Calu3 (cell line): ENCODE results near the gene RFC2. TPM values are rescaled to one million over a fixed set of nuclear protein-coding genes. Genes with fewer than 3 reads are reported as not detected.
"Not testable (repeated sequence)": the region's sequence is repeated elsewhere in the genome, so short reads cannot be mapped to it uniquely, and the experiment has no call there.

Experiments used
- BruUV-seq: library from RNA; stranded (reverse); fragments of 400-500 nt; replicated peaks from 2 replicates; lab custom pipeline; 2021; lab: Mats Ljungman, UMichigan
- CTCF ChIA-PET: fragments of 300-600 bp; sonication (Branson Sonifier 250); formaldehyde crosslinking; loops from one replicate; lab custom pipeline; 2022; ENCODE audit warnings: antibody characterized with exemption; lab: Charles Lee
- DNase-seq: peaks from one replicate; pipeline ENCODE4 v3.0.0; 2022
- H3K27ac Mint-ChIP-seq: one replicate; pipeline ENCODE4 v1.8.0; 2022; ENCODE audit warnings: mixed read lengths; ENCODE audit not compliant: unreplicated experiment
- H3K27me3 Mint-ChIP-seq: one replicate; pipeline ENCODE4 v1.8.0; 2022; ENCODE audit warnings: mixed read lengths; ENCODE audit not compliant: unreplicated experiment
- H3K36me3 Mint-ChIP-seq: one replicate; pipeline ENCODE4 v1.8.0; 2022; ENCODE audit warnings: mild to moderate bottlenecking, moderate library complexity, mixed read lengths; ENCODE audit not compliant: insufficient read depth, unreplicated experiment
- H3K4me1 Mint-ChIP-seq: one replicate; pipeline ENCODE4 v1.8.0; 2022; ENCODE audit warnings: mild to moderate bottlenecking, low read depth, mixed read lengths; ENCODE audit not compliant: unreplicated experiment
- H3K4me3 Mint-ChIP-seq: one replicate; pipeline ENCODE4 v1.8.0; 2022; ENCODE audit warnings: mild to moderate bottlenecking, low read depth, moderate library complexity, mixed read lengths; ENCODE audit not compliant: unreplicated experiment
- H3K9me3 Mint-ChIP-seq: one replicate; pipeline ENCODE4 v1.8.0; 2022; ENCODE audit warnings: low read depth, mixed read lengths; ENCODE audit not compliant: unreplicated experiment
- intact Hi-C: fragments of 100-400 bp; cut with micrococcal nuclease; formaldehyde crosslinking; loops from one replicate; pipeline ENCODE4 v1.10.0; 2022; ENCODE audit not compliant: unreplicated experiment
- total RNA-seq: library from RNA; stranded (reverse); gene quantifications from 2 replicates; pipeline ENCODE4 v1.2.3, GENCODE V29; 2022
- TF ChIP-seq, protein P1 (sequence below): fragments of 200-600 bp; IDR thresholded peaks from one replicate; pipeline ENCODE4 v1.8.0; 2022; ENCODE audit warnings: antibody characterized with exemption; ENCODE audit not compliant: unreplicated experiment

RFC2 gene
- total RNA-seq, 1 experiment from 2014 or later: 32.5 TPM

DNA sequence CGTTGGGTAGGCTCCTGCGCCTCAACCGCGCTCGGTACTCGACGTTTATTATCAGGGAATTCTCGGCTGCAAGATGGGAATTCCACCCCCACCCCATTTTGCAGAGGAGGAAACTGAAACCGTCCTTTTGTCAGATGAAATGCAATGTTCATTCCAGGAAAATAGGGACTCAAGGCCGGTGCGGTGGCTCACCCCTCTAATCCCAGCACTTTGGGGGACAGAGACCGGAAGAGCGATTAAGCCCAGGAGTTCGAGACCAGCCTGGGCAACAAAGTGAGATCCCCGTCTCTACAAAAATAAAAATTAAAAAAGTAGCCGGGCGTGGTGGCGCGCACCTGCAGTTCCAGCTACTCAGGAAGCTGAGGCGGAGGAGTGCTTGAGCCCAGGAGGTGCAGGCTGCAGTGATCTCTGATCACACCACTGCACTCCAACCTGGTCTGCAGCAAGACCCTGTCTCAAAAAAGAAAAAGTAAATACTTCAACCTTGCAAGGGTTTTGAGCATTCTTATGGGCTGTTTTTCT, 720 bp upstream of the RFC2 start:
- BruUV-seq: TSS peak; percentile 85
- H3K36me3 Mint-ChIP-seq: peaks cover 36% of the 10 kb centered on the region
- CTCF ChIA-PET: interaction anchor here (0.8 kb wide), 1 partner anchor 33 kb away, joined by 3 read pairs; no protein-coding TSS in a partner anchor
- H3K27ac Mint-ChIP-seq: peak overlapping the region; percentile 86
- DNase-seq: no peak
- intact Hi-C loops: no loop called here
- no peaks in the 10 kb centered on the region for H3K9me3 Mint-ChIP-seq
- H3K4me3 Mint-ChIP-seq: peak overlapping the region; percentile 95
- TF ChIP-seq, protein P1, sequence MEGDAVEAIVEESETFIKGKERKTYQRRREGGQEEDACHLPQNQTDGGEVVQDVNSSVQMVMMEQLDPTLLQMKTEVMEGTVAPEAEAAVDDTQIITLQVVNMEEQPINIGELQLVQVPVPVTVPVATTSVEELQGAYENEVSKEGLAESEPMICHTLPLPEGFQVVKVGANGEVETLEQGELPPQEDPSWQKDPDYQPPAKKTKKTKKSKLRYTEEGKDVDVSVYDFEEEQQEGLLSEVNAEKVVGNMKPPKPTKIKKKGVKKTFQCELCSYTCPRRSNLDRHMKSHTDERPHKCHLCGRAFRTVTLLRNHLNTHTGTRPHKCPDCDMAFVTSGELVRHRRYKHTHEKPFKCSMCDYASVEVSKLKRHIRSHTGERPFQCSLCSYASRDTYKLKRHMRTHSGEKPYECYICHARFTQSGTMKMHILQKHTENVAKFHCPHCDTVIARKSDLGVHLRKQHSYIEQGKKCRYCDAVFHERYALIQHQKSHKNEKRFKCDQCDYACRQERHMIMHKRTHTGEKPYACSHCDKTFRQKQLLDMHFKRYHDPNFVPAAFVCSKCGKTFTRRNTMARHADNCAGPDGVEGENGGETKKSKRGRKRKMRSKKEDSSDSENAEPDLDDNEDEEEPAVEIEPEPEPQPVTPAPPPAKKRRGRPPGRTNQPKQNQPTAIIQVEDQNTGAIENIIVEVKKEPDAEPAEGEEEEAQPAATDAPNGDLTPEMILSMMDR: no peak
- H3K4me1 Mint-ChIP-seq: peaks cover 8% of the 10 kb centered on the region
- no peaks in the 10 kb centered on the region for H3K27me3 Mint-ChIP-seq

DNA sequence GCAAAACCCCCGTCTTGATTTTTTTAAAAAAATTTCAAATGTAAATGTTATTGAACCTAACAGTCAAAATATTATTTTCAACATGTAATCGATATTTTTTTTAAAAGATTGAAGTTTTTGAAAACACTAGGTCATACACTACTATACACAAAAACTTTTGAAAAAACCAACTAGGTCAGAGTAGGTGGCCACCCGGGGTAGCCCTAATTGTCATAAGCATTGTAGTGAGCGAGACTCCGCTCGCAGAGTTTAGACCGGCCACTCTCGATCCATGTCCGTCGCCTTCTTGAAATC, 417 bp downstream of the RFC2 start:
- intact Hi-C loops: no loop called here
- peaks cover 39% of the 10 kb centered on the region for H3K36me3 Mint-ChIP-seq
- TSS peak; percentile 81 for BruUV-seq
- H3K4me1 Mint-ChIP-seq: peaks cover 8% of the 10 kb centered on the region
- CTCF ChIA-PET: no interaction called here
- H3K27me3 Mint-ChIP-seq: no peaks in the 10 kb centered on the region
- H3K9me3 Mint-ChIP-seq: no peaks in the 10 kb centered on the region
- peak overlapping the region; percentile 86 for H3K27ac Mint-ChIP-seq
- TF ChIP-seq, protein P1: no peak
- no peak for DNase-seq
- H3K4me3 Mint-ChIP-seq: peak overlapping the region; percentile 95

DNA sequence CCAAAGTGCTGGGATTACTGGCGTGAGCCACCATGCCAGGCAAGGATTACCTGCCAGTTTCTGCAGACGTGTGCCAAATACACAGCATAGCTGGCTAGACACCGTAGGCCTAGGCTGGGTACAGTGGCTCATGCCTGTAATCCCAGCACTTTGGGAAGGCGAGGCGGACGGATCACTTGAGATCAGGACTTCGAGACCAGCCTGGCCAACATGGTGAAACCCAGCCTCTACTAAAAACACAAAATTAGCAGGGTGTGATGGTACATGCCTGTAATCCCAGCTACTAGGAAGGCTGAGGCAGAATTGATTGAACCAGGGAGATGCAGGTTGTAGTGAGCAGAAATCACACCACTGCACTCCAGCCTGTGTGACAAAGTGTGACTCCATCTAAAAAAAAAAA, 868 bp downstream of the RFC2 start:
- DNase-seq: no peak
- intact Hi-C loops: no loop called here
- Mint-ChIP-seq H3K27me3 (no peaks in the 10 kb centered on the region), H3K4me1 (peaks cover 8% of the 10 kb centered on the region), H3K27ac (no peak overlapping the region), H3K36me3 (peaks cover 39% of the 10 kb centered on the region), H3K4me3 (peak overlapping the region; percentile 95), H3K9me3 (no peaks in the 10 kb centered on the region)
- no TSS peak for BruUV-seq
- TF ChIP-seq, protein P1: no peak
- CTCF ChIA-PET: interaction anchor here (0.8 kb wide), 1 partner anchor 47 kb away, joined by 4 read pairs; no protein-coding TSS in a partner anchor

DNA sequence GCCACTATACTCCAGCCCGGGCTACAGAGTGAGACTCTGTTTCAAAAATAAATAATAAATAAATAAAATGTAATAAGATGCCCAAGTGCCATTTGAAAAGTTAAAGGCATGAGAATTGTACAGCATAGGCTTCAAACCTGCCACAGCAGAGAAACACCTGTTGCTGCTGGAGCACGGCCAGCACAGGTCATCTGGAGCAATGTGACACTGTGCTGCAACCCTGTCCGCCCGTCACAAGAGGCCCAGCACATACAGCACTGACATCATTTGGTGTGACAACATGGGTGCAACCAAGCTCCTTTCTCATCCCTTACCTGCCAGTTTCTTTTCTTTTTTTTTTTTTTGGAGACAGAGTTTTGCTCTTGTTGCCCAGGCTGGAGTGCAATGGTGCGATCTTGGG, 1.3 kb downstream of the RFC2 start:
- H3K27ac Mint-ChIP-seq: no peak overlapping the region

DNA sequence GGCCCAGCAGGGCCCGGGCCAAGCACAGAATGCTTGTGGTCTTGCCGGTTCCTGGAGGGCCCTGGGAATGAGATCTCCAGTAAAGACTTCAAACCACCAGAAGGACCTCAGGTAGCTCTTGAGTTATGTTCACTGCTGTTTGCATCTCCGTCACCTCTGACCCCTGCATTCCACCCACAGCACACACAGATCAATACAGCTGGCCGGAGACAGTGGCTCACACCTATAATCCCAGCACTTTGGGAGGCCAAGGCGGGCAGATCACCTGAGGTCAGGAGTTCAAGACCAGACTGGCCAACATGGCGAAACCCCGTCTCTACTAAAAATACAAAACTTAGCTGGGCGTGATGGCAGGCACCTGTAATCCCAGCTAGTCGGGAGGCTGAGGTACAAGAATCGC, 5.1 kb downstream of the RFC2 start:
- H3K9me3 Mint-ChIP-seq, H3K27ac Mint-ChIP-seq, DNase-seq, intact Hi-C loops, H3K4me3 Mint-ChIP-seq, BruUV-seq, H3K4me1 Mint-ChIP-seq, H3K27me3 Mint-ChIP-seq: not testable (repeated sequence)
- peaks cover 32% of the 10 kb centered on the region for H3K36me3 Mint-ChIP-seq
- CTCF ChIA-PET: interaction anchor here (1.0 kb wide), 1 partner anchor 43 kb away, joined by 3 read pairs; no protein-coding TSS in a partner anchor

More for the DNA sequence above, 1.3 kb downstream of the RFC2 start:
- DNase-seq: no peak
- CTCF ChIA-PET: interaction anchor here (0.8 kb wide), 1 partner anchor 46 kb away, joined by 4 read pairs; no protein-coding TSS in a partner anchor
- H3K36me3 Mint-ChIP-seq: peaks cover 39% of the 10 kb centered on the region
- TF ChIP-seq, protein P1: no peak
- H3K4me3 Mint-ChIP-seq: peak overlapping the region; percentile 95
- H3K27me3 Mint-ChIP-seq: no peaks in the 10 kb centered on the region
- no TSS peak for BruUV-seq
- no peaks in the 10 kb centered on the region for H3K9me3 Mint-ChIP-seq
- peaks cover 8% of the 10 kb centered on the region for H3K4me1 Mint-ChIP-seq
- intact Hi-C loops: no loop called here
